ENCODE measurements around the gene PNMA6F.
"Not testable (repeated sequence)": the region's sequence is repeated elsewhere in the genome, so short reads cannot be mapped to it uniquely, and the experiment has no call there.

- TF ChIP-seq, protein P1, sequence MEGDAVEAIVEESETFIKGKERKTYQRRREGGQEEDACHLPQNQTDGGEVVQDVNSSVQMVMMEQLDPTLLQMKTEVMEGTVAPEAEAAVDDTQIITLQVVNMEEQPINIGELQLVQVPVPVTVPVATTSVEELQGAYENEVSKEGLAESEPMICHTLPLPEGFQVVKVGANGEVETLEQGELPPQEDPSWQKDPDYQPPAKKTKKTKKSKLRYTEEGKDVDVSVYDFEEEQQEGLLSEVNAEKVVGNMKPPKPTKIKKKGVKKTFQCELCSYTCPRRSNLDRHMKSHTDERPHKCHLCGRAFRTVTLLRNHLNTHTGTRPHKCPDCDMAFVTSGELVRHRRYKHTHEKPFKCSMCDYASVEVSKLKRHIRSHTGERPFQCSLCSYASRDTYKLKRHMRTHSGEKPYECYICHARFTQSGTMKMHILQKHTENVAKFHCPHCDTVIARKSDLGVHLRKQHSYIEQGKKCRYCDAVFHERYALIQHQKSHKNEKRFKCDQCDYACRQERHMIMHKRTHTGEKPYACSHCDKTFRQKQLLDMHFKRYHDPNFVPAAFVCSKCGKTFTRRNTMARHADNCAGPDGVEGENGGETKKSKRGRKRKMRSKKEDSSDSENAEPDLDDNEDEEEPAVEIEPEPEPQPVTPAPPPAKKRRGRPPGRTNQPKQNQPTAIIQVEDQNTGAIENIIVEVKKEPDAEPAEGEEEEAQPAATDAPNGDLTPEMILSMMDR (IDR thresholded peaks at IDR 0.05), result not testable (repeated sequence)
- TF ChIP-seq POLR2A, POLR2AphosphoS5 (IDR thresholded peaks at IDR 0.05): not testable (repeated sequence)
Observed at GRCh38 chrX:153272584-153272983, 49.0 kb downstream of the PNMA6F start.

Data from breast epithelium (tissue), 3 donors.